AG09309 (cell line): ENCODE data around the gene C11orf91.

Experiments used
- DNase-seq: peaks from one replicate; pipeline ENCODE4 v3.0.0-alpha.2; 2010; ENCODE audit warnings: low read depth
- H3K4me3 ChIP-seq: 2 replicates; pipeline ENCODE4 v1.5.1; 2011; ENCODE audit warnings: mild to moderate bottlenecking, low read depth, low read length, moderate library complexity; ENCODE audit not compliant: control insufficient read depth
- TF ChIP-seq, protein P1 (sequence below): IDR thresholded peaks from 2 replicates; pipeline ENCODE4 v1.5.1; 2011; ENCODE audit warnings: mild to moderate bottlenecking, low read depth, low read length, inconsistent platforms; ENCODE audit not compliant: insufficient read depth, control insufficient read depth; ENCODE audit errors: missing control alignments

The C11orf91 gene

DNA sequence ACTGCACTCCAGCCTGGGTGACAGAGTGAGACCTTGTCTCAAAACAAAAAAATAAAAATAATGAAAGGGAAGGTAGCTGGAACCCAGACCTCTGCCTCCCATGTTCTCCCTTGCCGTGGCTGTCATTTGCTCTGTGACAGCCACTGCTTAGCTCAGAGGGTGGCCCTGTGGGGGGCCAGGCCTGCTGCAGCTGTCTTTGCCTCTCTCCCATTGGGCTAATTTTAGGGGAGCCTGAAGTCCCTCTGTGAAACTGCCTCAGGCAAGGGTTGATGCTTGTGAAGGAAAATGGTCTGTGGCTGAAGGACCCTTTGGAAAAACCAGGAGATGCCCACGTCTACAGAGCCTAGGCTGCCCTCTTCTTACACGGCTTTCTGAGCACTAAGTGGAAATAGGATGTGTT is 42.9 kb downstream of the C11orf91 start:
- DNase-seq: no peak
- TF ChIP-seq, protein P1, sequence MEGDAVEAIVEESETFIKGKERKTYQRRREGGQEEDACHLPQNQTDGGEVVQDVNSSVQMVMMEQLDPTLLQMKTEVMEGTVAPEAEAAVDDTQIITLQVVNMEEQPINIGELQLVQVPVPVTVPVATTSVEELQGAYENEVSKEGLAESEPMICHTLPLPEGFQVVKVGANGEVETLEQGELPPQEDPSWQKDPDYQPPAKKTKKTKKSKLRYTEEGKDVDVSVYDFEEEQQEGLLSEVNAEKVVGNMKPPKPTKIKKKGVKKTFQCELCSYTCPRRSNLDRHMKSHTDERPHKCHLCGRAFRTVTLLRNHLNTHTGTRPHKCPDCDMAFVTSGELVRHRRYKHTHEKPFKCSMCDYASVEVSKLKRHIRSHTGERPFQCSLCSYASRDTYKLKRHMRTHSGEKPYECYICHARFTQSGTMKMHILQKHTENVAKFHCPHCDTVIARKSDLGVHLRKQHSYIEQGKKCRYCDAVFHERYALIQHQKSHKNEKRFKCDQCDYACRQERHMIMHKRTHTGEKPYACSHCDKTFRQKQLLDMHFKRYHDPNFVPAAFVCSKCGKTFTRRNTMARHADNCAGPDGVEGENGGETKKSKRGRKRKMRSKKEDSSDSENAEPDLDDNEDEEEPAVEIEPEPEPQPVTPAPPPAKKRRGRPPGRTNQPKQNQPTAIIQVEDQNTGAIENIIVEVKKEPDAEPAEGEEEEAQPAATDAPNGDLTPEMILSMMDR: no peak
- H3K4me3 ChIP-seq: no peak overlapping the region

DNA sequence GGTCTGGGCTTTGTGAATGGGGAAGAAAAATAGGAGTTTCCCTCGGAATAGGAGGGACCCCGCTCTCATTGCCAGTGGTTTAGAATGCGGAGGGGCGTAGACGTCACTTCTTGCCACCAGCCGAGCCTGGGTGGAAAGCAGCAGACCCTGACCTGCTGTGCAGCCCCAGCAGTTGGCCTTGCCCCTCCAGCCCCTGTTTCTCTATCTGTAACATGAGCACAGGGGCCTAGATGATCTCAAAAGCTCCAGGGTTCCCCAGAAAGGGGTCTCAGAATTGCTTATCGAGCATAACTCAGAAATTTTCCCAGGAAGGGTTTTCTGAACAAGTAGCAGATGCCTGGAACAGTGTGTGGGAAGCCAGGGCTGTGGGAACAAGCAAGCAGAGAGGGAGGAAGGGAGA is 43.9 kb downstream of the C11orf91 start:
- TF ChIP-seq, protein P1: no peak
- H3K4me3 ChIP-seq: no peak overlapping the region
- no peak for DNase-seq

DNA sequence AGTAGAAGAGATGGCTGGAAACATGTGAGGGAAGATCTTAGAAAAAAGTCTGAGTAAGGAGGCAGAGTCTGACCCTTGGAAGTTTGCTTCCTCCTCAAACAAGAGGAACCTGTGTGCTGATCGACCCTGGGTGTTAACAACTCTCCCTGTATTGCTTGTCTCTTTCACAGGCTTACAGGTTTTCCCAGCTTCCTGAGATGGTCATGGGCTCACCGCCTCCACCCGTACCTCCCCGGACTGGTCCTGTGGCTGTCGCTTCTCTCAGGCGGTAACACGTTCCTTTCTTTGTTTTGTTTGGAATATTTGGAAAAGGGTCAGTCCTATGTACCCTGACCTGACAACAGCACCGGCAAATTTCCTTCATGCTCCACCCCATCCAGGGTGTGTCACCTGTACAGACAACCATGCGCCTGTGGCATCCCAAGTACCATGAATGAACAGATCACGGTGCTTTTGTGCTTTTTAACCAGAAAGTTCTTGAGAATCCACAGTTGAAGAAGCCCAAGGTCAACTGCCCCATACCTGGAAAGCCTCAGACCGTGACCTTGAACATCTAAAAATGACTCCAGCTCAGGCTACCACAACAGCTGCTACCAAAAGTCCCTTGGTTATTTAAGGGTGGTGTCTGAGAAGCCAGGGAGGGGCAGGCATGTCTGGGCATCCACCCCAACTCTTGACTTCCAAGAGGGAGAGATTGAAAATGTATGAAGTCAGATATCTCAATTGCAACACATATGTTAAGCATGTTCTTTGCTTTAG is 44.6 kb downstream of the C11orf91 start:
- TF ChIP-seq, protein P1: no peak
- no peak for DNase-seq
- H3K4me3 ChIP-seq: no peak overlapping the region

DNA sequence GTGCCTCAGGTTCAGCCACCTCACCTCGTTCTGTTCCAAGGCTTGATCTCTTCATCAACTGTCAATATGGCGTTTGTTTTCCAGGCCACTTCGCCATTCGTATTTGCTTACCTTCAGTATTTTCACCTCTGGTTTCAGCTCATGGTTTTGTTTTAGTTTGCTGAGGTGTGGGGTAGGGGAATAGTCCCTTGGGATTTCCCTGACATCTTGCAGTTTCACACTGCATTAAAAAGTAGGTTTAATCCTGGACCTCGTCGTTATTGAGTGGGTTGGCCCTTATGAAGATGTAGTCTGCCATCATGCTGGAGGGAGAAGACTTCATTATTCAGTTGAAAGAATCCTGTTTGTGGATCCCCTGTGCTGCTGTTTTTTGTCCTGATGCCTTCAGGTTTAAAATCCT is 46.0 kb downstream of the C11orf91 start:
- H3K4me3 ChIP-seq: no peak overlapping the region
- TF ChIP-seq, protein P1: no peak
- DNase-seq: no peak

DNA sequence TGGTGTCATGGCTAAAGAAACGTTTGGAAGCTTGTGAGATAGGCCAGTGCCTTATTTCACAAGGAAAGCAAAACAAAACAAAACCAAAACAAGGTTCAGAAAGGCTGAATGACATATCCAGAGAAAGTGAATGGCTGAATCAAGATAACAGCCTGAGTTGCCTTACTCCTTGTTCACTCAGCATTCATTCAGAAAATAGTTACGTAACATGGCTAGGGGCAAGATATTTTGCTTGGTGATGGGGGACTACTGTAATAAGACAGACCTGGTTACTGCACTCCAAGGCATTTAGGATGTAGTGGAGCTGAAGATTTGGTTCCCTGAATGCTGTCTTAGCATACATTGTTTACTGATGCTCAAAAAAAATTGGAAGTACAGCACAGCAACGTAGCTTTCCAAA is 47.7 kb downstream of the C11orf91 start:
- no peak overlapping the region for H3K4me3 ChIP-seq
- TF ChIP-seq, protein P1: no peak
- DNase-seq: no peak

DNA sequence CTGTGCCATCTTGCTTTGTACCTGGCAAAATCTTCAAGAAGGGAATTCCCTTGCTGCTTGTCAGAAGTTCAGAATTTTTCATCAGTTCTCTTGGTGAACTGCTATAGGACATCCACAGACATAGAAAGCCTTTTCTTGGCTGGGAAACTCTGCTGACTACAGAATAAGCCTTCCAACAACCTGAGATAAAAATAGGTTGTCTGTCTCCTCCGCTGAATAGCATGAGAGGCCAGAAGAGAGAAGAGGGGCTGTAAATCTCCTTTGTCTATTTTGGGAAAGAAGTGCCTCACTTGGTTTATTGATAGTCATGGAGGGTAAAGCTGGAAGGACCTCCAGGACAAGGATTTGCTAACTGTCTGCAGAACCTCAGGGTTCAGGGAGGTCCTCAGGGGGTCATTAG is 48.2 kb downstream of the C11orf91 start:
- DNase-seq: no peak
- no peak overlapping the region for H3K4me3 ChIP-seq
- TF ChIP-seq, protein P1: no peak

DNA sequence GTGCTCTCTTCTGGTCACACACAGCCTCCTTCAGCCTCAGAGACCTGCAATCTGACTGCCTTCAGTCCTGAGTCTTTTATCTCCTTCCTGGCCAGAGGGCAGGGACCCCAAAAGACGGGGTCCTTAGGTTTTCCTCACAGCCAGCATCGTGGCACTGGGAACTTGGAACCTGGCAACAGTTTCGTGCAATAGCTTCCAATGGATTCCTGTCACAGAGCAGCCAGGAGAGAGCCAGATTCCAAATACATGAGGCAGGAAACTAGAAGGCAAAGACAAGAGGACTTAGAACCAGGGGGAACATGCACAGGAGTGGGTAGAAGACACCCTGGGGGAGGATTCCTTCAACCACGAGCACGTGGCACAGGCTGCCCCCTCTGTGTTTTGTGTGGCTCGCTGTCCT is 48.6 kb downstream of the C11orf91 start:
- DNase-seq: no peak
- no peak overlapping the region for H3K4me3 ChIP-seq
- TF ChIP-seq, protein P1: no peak
